ENCODE data around the gene PACSIN1. TPM values are rescaled to one million over a fixed set of nuclear protein-coding genes. Genes with fewer than 3 reads are reported as not detected.

PACSIN1 gene
- total RNA-seq, 2 donors from 2014 or later: 0.09 TPM; not detected in 1

DNA sequence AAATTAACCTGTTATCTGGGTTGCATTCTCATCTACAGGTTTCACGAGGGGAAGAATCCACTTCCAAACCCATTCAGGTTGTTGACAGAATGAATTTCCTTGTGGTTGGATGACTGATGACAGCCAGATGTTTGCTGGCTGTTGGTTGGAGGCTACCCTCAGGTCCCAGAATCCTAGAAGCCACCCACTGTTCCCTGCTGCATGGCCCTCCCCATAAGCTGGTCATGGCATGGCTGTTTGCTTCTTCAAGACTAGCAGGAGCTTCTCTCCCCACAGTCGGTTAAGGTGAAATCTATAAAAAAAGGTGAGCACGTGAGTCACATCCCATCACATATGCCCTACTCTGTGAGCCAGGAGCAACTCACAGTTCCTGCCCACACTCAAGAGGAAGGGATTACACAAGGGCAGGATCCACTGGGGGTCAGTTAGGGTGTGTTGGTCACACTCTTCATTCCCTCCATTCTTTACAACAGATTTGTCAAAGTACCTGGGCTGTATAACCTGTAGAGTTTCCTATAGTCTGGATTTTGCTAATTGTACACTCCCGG, 20.5 kb upstream of the PACSIN1 start:
- no peak for ATAC-seq (replicated peaks)
- Mint-ChIP-seq H3K4me3 (no peak overlapping the region), H3K9me3 (no peaks in the 10 kb centered on the region), H3K36me3 (ENCODE audit: low read depth) (no peaks in the 10 kb centered on the region), H3K27me3 (no peaks in the 10 kb centered on the region), H3K27ac (no peak overlapping the region), H3K4me1 (no peaks in the 10 kb centered on the region)

GRCh38 chr6:34447386-34447785, 18.5 kb upstream of the PACSIN1 start:
- no peak overlapping the region for H3K4me3 Mint-ChIP-seq
- no peaks in the 10 kb centered on the region for H3K27me3 Mint-ChIP-seq
- peaks cover 5% of the 10 kb centered on the region for H3K9me3 Mint-ChIP-seq
- no peak overlapping the region for H3K27ac Mint-ChIP-seq
- no peaks in the 10 kb centered on the region for H3K4me1 Mint-ChIP-seq
- no peaks in the 10 kb centered on the region for H3K36me3 Mint-ChIP-seq (ENCODE audit: low read depth)
- ATAC-seq (replicated peaks): no peak

- no peak for ATAC-seq (replicated peaks)
- H3K4me3 Mint-ChIP-seq: no peak overlapping the region
- peaks cover 5% of the 10 kb centered on the region for H3K9me3 Mint-ChIP-seq
- no peaks in the 10 kb centered on the region for H3K27me3 Mint-ChIP-seq
- no peaks in the 10 kb centered on the region for H3K36me3 Mint-ChIP-seq (ENCODE audit: low read depth)
- no peak overlapping the region for H3K27ac Mint-ChIP-seq
- H3K4me1 Mint-ChIP-seq: no peaks in the 10 kb centered on the region
Observed at GRCh38 chr6:34447910-34448309, 18.0 kb upstream of the PACSIN1 start.

DNA sequence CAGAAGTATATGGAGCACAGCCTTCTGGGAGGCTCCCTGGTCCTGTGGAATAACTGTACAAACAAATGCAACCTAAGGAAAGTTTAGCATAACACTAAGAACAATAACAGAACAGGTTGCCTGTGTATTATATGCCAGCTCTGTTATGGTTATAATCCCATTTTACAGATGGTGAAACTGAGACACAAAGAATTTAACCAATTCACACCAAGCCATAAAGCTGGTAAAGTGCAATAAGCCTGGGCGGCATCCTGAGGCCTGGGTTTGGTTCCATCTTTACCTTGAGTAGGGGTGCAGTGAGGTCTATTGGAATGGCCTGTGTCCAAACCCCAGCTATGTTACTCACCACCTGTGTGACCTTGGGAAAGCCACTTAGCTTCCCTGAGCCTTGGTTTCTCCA, 14.7 kb upstream of the PACSIN1 start:
- no peak for ATAC-seq (replicated peaks)
- peaks cover 5% of the 10 kb centered on the region for H3K9me3 Mint-ChIP-seq
- H3K36me3 Mint-ChIP-seq (ENCODE audit: low read depth): no peaks in the 10 kb centered on the region
- no peak overlapping the region for H3K4me3 Mint-ChIP-seq
- H3K27ac Mint-ChIP-seq: no peak overlapping the region
- no peaks in the 10 kb centered on the region for H3K27me3 Mint-ChIP-seq
- no peaks in the 10 kb centered on the region for H3K4me1 Mint-ChIP-seq

- H3K27ac Mint-ChIP-seq: no peak overlapping the region
Observed at GRCh38 chr6:34455831-34456230, 10.0 kb upstream of the PACSIN1 start.

DNA sequence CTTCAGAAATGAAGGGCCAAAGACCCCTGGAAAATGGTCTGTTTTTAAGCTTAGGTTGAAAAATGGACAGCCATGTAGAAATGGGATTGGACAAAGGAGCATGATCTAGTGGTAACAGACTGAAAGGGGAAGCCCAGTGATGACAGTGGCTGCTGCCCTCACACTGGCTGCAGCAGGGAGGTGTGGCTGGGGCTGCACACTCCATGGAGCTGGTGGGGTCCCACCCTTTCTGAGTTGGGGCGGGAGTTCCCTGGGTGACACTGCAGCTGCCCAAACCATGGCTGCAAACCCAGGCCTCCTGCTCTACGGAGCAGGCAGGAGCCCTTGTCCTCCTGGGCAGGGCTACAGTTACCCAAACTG, 8.5 kb upstream of the PACSIN1 start:
- Mint-ChIP-seq H3K9me3 (no peaks in the 10 kb centered on the region), H3K27me3 (no peaks in the 10 kb centered on the region), H3K4me3 (no peak overlapping the region), H3K27ac (no peak overlapping the region), H3K4me1 (no peaks in the 10 kb centered on the region), H3K36me3 (ENCODE audit: low read depth) (no peaks in the 10 kb centered on the region)
- no peak for ATAC-seq (replicated peaks)

More at GRCh38 chr6:34455831-34456230, 10.0 kb upstream of the PACSIN1 start:
- Mint-ChIP-seq H3K4me3 (no peak overlapping the region), H3K4me1 (no peaks in the 10 kb centered on the region), H3K9me3 (peaks cover 5% of the 10 kb centered on the region), H3K27me3 (no peaks in the 10 kb centered on the region), H3K36me3 (ENCODE audit: low read depth) (no peaks in the 10 kb centered on the region)
- no peak for ATAC-seq (replicated peaks)

DNA sequence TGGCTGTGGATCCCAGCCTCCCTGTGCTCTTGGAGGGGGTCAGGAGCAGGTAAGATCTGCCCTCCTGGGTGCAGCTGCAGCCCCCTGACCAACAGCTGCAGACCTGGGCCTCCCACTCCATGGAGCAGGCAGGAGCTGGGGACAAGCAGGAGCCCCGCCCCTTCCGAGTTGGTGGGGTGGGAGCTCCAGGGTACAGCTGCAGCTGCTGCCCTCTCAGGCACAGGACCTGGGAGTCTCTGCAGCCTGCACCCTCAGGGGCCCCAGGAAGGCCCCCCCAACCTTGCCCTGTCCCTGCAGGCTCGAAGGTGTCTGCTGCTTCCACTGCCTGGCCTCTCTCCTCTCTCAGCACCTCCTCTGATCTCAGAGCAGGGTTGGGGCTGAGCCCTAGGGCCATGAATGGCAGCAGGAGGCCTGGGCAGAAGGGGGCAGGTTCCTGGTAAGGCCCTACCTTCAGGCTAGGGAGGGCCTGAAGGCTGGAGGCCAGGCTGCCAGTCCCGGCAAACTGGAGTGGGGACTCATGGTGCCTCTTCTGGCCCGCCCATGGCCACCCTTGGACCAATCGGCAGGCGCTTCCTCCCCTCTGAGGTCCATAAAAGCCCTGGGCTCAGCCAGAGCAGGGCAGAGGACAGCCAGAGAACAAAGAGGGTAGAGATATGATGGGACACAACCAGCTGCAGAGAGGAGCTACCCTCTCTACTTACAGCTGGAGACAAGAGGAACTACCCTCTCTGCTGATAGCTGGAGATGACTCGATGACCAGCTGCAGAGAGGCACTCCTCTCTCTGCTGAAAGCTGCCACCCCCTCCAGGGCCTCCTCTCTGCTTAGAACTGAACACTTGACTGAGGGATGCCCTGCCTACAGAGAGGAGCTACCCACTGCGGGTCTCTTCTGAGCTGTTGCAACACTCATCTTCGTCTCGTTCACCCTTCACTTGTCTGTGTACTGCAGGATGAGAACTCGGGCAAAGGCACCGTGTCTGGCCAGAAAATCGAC, 7.8 kb upstream of the PACSIN1 start:
- Mint-ChIP-seq H3K9me3 (no peaks in the 10 kb centered on the region), H3K36me3 (ENCODE audit: low read depth) (no peaks in the 10 kb centered on the region), H3K27ac (no peak overlapping the region), H3K27me3 (peaks cover 3% of the 10 kb centered on the region), H3K4me1 (no peaks in the 10 kb centered on the region), H3K4me3 (no peak overlapping the region)
- ATAC-seq (replicated peaks): no peak

- Mint-ChIP-seq H3K27ac (no peak overlapping the region), H3K36me3 (ENCODE audit: low read depth) (no peaks in the 10 kb centered on the region), H3K4me1 (no peaks in the 10 kb centered on the region), H3K4me3 (no peak overlapping the region), H3K9me3 (no peaks in the 10 kb centered on the region), H3K27me3 (peaks cover 6% of the 10 kb centered on the region)
- peak; percentile 75 for ATAC-seq (replicated peaks)
Observed at GRCh38 chr6:34459899-34460593, 5.8 kb upstream of the PACSIN1 start.

DNA sequence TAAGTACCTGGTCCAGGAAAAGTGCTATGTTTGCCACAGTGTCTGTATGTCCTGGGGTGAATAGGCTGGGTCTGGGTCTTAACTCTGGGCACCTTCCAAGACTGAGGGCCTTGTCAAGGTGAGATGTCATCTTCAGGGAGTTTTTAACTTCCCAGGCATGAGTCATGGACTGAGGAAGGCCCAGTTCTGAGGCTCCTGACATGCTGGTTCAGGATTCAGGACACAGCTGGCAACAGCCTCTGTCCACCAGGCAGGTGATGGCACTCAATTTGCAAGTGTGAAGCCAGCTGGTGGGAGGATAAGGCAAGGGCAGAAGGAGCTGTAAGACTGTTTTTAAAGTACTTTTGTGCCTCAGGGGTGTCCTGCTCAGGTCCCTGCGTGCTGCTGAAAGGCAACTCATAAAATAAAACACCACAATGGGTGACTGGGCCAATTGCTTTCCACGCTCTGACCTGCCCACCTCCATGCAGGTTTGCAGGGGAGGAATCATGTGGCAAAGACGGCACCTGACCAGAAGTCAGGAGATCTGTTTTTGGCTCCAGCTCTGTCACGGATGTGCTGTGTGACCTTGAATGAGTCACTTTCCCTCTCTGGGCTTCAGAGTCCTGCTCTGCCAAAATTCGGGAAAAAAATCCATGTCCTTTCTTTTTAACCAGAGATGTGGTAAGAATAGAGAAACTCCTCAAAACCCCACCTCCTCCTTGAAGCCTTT, 4.9 kb upstream of the PACSIN1 start:
- Mint-ChIP-seq H3K4me3 (no peak overlapping the region), H3K9me3 (no peaks in the 10 kb centered on the region), H3K27me3 (peaks cover 11% of the 10 kb centered on the region), H3K4me1 (no peaks in the 10 kb centered on the region), H3K36me3 (ENCODE audit: low read depth) (no peaks in the 10 kb centered on the region), H3K27ac (no peak overlapping the region)
- ATAC-seq (replicated peaks): no peak

DNA sequence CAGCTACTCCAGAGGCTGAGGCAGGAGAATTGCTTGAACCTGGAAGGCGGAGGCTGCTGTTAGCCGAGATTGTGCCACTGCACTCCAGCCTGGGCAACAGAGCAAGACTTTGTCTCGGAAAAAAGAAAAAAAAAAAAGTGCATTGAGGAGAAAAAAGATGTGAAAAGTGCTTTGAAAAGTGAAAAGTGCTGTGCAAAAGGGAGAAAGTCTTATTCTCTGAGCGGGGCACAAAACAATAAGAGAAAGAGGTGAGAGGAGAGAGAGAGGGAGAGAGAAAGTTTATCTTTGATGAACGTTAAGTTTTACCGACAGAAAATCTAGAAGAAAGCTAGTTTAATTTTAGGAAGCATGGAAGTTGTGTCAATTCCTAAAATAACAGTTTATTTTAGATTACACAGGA, 3.9 kb upstream of the PACSIN1 start:
- Mint-ChIP-seq H3K27ac (no peak overlapping the region), H3K9me3 (no peaks in the 10 kb centered on the region), H3K36me3 (ENCODE audit: low read depth) (no peaks in the 10 kb centered on the region), H3K27me3 (peaks cover 11% of the 10 kb centered on the region), H3K4me1 (no peaks in the 10 kb centered on the region), H3K4me3 (no peak overlapping the region)
- no peak for ATAC-seq (replicated peaks)

DNA sequence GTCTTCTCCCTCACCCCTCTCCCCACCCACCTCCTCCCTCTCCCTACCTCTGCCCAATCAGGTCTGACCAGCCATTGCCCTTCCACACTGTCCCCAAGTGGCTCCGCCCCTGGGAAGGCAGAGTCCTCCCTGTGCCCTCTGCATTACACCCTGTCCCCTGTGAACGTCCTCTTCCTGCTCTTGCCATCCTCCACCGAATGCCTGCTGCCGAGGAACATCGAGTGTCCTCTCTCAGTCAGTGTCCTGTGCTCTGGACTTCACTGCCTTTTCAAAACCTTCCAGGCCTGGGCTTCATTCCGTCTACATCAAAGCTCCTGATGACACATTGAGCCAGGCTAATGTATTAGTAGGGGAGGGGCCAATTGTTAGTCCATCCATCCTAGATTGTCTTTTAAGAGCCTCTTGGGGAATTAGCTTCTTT, 3.3 kb upstream of the PACSIN1 start:
- no peaks in the 10 kb centered on the region for H3K9me3 Mint-ChIP-seq
- no peak for ATAC-seq (replicated peaks)
- no peak overlapping the region for H3K4me3 Mint-ChIP-seq
- no peaks in the 10 kb centered on the region for H3K4me1 Mint-ChIP-seq
- no peak overlapping the region for H3K27ac Mint-ChIP-seq
- H3K27me3 Mint-ChIP-seq: peaks cover 11% of the 10 kb centered on the region
- H3K36me3 Mint-ChIP-seq (ENCODE audit: low read depth): no peaks in the 10 kb centered on the region

GRCh38 chr6:34463299-34463698, 2.6 kb upstream of the PACSIN1 start:
- H3K9me3 Mint-ChIP-seq: no peaks in the 10 kb centered on the region
- H3K27me3 Mint-ChIP-seq: peaks cover 11% of the 10 kb centered on the region
- H3K27ac Mint-ChIP-seq: no peak overlapping the region
- no peaks in the 10 kb centered on the region for H3K36me3 Mint-ChIP-seq (ENCODE audit: low read depth)
- H3K4me1 Mint-ChIP-seq: no peaks in the 10 kb centered on the region
- H3K4me3 Mint-ChIP-seq: no peak overlapping the region
- no peak for ATAC-seq (replicated peaks)

GRCh38 chr6:34463849-34464248, 2.0 kb upstream of the PACSIN1 start:
- Mint-ChIP-seq H3K27me3 (peaks cover 11% of the 10 kb centered on the region), H3K4me1 (no peaks in the 10 kb centered on the region), H3K4me3 (no peak overlapping the region), H3K9me3 (no peaks in the 10 kb centered on the region), H3K36me3 (ENCODE audit: low read depth) (no peaks in the 10 kb centered on the region), H3K27ac (no peak overlapping the region)
- no peak for ATAC-seq (replicated peaks)
